Medulla oblongata (tissue), 1 donor: ENCODE results near the gene TNS2.
"Not testable (repeated sequence)": the region's sequence is repeated elsewhere in the genome, so short reads cannot be mapped to it uniquely, and the experiment has no call there.

Experiments
- DNase-seq: peaks from one replicate; pipeline ENCODE4 v3.0.0-alpha.2; 2015; ENCODE audit errors: extremely low spot score

TNS2 gene

GRCh38 chr12:53107122-53107521 lies 57.3 kb downstream of the TNS2 start:
- DNase-seq: no peak

GRCh38 chr12:53112431-53112830 lies 62.6 kb downstream of the TNS2 start:
- not testable (repeated sequence) for DNase-seq

- DNase-seq: no peak
Measured at GRCh38 chr12:53113136-53113705, 63.4 kb downstream of the TNS2 start.

GRCh38 chr12:53113951-53114350 lies 64.1 kb downstream of the TNS2 start:
- no peak for DNase-seq
